ENCODE results near the gene TAMALIN.

TAMALIN gene

GRCh38 chr12:52037248-52037861, 30.6 kb downstream of the TAMALIN start:
- no peak for DNase-seq (ENCODE audit: low read depth)

- DNase-seq (ENCODE audit: low read depth): no peak
These were observed 31.7 kb downstream of the TAMALIN start for GRCh38 chr12:52038447-52038846.

DNA sequence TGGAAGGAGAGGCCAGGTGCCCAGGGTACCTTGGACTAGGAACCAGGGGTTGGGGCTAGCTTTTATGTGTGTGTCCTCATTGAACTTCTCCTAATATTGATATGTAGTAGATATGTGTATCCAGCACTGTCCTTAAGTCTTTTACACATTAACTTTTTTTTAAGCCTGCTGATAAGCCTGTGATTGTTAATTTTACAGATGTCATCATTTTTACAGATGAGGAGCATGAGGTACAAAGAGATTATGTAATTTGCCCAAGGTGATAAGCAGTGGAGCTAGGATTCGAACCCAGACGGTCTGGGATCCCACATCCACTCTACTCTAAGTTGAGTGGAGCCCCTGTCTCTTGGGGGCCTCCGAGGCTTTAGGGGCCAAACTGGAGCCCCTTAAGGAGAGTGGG, 34.3 kb downstream of the TAMALIN start:
- no peak for DNase-seq (ENCODE audit: low read depth)

GRCh38 chr12:52041695-52042123, 35.0 kb downstream of the TAMALIN start:
- DNase-seq (ENCODE audit: low read depth): no peak

- DNase-seq (ENCODE audit: low read depth): no peak
These were observed 36.1 kb downstream of the TAMALIN start for GRCh38 chr12:52042706-52043385.

DNA sequence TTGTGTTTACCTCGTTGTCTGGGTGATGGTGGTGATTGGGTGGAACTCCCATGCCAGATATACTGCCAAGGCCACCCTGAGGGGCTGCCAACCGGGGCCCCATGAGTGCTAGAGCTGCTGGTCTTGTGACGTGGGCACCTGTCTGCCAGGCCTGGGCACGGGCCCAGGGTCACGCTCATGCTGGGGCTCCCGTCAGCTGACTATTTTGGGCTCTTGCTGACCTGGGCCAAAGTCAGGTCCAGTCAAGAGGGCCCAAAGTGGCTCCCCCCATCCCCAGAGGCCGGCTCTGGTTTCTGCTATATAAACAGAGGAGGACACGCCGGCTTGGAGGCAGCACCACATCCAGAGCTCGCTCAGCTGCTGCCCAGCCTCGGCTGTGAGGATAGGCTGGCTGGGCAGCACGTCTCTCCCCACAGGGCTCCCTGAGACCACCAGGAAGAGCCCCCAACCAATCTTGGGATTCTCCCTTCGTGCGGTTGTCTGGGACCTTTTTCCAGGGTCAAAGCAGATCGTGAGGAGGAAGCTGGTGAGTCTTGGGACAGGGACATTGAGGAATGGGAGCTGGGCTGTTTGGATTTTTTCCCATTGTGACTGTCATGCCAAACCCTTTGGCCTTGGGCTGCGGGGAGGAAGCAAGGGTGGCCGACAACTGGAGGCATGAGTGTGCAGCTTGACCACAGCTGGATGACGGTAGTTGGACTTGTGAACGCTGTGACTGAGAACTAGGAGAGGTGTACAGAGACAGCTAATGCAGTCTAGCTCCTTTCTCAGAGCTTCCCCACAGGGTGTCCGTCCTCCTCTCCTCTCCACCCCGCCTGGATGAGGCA, 36.9 kb downstream of the TAMALIN start:
- DNase-seq (ENCODE audit: low read depth): no peak

- no peak for DNase-seq (ENCODE audit: low read depth)
These were observed 37.7 kb downstream of the TAMALIN start for GRCh38 chr12:52044292-52044983.

- no peak for DNase-seq (ENCODE audit: low read depth)
These were observed 39.1 kb downstream of the TAMALIN start for GRCh38 chr12:52045794-52046199.

DNA sequence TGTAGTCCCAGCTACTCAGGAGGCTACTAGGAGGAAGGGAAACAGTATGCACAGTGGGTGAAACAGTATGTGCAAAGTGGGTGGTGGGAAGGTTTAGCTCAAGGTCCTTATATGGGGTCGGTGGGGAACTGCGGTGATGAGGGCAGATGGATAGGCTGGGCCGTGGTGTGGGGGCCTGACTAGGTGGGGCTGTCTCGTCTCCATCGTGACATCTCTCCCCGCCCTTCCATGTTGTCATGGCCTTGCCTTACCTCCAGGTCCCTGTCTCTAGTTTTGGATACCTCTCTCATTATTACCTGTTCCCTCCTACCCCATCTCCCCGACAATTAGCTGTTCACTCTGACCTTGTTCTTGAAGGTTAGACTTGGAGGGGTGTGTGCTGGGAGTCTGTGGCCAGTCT, 40.1 kb downstream of the TAMALIN start:
- DNase-seq (ENCODE audit: low read depth): no peak

DNA sequence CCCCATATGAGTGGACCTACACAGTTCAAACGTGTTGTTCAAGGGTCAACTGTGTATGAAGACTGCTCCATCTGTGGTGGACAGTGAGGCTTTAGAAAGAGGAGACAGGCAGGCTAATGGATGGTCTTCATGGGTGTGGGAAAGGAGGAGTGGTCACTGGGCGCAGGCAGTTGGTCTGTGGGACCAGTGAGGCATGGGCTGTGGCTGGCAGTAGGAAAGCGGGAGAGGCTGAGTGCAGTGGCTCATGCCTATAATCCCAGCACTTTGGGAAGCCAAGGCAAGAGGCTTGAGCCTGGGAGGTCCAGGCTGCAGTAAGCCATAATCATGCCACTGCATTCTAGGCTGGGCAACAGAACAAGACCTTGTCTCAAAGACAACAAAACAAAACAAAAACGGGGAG, 42.5 kb downstream of the TAMALIN start:
- DNase-seq (ENCODE audit: low read depth): no peak

- no peak for DNase-seq (ENCODE audit: low read depth)
These were observed 42.9 kb downstream of the TAMALIN start for GRCh38 chr12:52049688-52050087.

- no peak for DNase-seq (ENCODE audit: low read depth)
These were observed 43.5 kb downstream of the TAMALIN start for GRCh38 chr12:52050116-52050757.

DNA sequence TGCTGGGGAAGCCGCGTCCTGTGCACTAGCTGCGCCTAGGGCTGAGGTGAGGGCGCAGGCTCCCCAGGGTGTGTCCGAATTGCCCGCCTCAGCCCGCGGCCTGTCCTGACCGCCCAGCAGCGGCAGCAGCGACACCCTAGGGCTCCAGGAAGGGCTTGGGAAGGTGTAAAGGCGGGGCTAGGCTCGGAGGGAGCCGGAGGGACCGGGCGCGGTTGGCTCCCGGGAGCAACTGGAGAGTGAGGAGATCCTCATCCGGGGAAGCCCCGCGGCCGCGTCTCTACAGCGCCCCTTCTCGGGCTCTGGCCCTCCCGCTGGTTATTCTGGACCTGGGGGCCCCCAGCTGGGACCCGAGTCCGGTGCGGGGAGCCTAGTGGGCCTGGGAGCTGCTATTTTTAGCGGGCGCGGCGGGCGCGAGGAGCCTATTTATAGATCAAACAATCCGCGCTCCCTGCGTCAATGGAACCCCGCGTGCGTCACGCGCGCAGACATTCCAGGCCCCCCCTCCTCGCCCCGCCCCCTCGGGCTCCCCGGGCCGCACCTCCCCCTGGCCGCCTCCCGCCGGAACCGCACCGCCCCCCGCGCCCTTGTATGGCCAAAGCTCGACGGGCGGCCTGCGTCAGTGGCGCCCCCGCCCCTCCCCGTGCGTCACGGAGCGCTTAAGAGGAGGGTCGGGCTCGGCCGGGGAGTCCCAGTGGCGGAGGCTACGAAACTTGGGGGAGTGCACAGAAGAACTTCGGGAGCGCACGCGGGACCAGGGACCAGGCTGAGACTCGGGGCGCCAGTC, 44.2 kb downstream of the TAMALIN start, which contains the start of gene NR4A1:
Gene NR4A1 (plus strand): TSS at position 685 of the 784 bp plus-strand sequence. CDS start 2,887 bp downstream, outside the sequence.
- peak; percentile 65 for DNase-seq (ENCODE audit: low read depth)

GRCh38 chr12:52052468-52053186, 45.9 kb downstream of the TAMALIN start:
- no peak for DNase-seq (ENCODE audit: low read depth)

GRCh38 chr12:52053536-52054209, 46.9 kb downstream of the TAMALIN start:
- DNase-seq (ENCODE audit: low read depth): no peak

GRCh38 chr12:52054231-52054832, 47.6 kb downstream of the TAMALIN start:
- DNase-seq (ENCODE audit: low read depth): no peak

GRCh38 chr12:52054833-52055730, 48.3 kb downstream of the TAMALIN start:
- no peak for DNase-seq (ENCODE audit: low read depth)
